Measurements from ENCODE around the gene ORM2.
A peak's percentile ranks its signal among the peaks of the same experiment; 100 is the strongest.

Gene ORM2

GRCh38 chr9:114294664-114295063, 35.0 kb upstream of the ORM2 start:
- DNase-seq = no peak

GRCh38 chr9:114296338-114296737, 33.3 kb upstream of the ORM2 start:
- DNase-seq = no peak

- DNase-seq = no peak
These were observed 30.1 kb upstream of the ORM2 start for GRCh38 chr9:114299286-114300152.

GRCh38 chr9:114300153-114300845, 29.4 kb upstream of the ORM2 start:
- DNase-seq = no peak

- no peak for DNase-seq
These were observed 28.5 kb upstream of the ORM2 start for GRCh38 chr9:114300846-114301797.

- DNase-seq = no peak
These were observed 27.7 kb upstream of the ORM2 start for GRCh38 chr9:114301798-114302565.

GRCh38 chr9:114302727-114303126, 26.9 kb upstream of the ORM2 start:
- DNase-seq = no peak

GRCh38 chr9:114303571-114303970, 26.1 kb upstream of the ORM2 start:
- no peak for DNase-seq

GRCh38 chr9:114303977-114304376, 25.7 kb upstream of the ORM2 start:
- DNase-seq = no peak

- no peak for DNase-seq
These were observed 25.1 kb upstream of the ORM2 start for GRCh38 chr9:114304416-114305188.

- DNase-seq = no peak
These were observed 21.8 kb upstream of the ORM2 start for GRCh38 chr9:114307899-114308267.

- peak in 1 of 14 donors; percentile 17 for DNase-seq
These were observed 21.2 kb upstream of the ORM2 start for GRCh38 chr9:114308361-114308950.

- DNase-seq = no peak
These were observed 20.6 kb upstream of the ORM2 start for GRCh38 chr9:114309096-114309495.

GRCh38 chr9:114310471-114311450, 18.9 kb upstream of the ORM2 start:
- DNase-seq = no peak

GRCh38 chr9:114311571-114312512, 17.8 kb upstream of the ORM2 start:
- no peak for DNase-seq

- no peak for DNase-seq
These were observed 17.2 kb upstream of the ORM2 start for GRCh38 chr9:114312513-114312875.

GRCh38 chr9:114313186-114313585, 16.5 kb upstream of the ORM2 start:
- DNase-seq = no peak

GRCh38 chr9:114314256-114314867, 15.3 kb upstream of the ORM2 start:
- peak in 1 of 14 donors; percentile 28 for DNase-seq

Data from C1 segment of cervical spinal cord (tissue), 14 donors.